Nasal cavity respiratory epithelium epithelial cell of viscerocranial mucosa (primary cell): ENCODE results near the gene NAP1L3. TPM values are rescaled to one million over a fixed set of nuclear protein-coding genes. Genes with fewer than 3 reads are reported as not detected.

Experiments used
- total RNA-seq: library from RNA; depleted of rRNA; stranded (reverse); fragments of >200 nt; gene quantifications from 2 replicates; pipeline ENCODE4 v1.2.3, GENCODE V29; 2014

Gene NAP1L3, protein sequence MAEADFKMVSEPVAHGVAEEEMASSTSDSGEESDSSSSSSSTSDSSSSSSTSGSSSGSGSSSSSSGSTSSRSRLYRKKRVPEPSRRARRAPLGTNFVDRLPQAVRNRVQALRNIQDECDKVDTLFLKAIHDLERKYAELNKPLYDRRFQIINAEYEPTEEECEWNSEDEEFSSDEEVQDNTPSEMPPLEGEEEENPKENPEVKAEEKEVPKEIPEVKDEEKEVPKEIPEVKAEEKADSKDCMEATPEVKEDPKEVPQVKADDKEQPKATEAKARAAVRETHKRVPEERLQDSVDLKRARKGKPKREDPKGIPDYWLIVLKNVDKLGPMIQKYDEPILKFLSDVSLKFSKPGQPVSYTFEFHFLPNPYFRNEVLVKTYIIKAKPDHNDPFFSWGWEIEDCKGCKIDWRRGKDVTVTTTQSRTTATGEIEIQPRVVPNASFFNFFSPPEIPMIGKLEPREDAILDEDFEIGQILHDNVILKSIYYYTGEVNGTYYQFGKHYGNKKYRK
- not detected in 2 replicates for total RNA-seq

GRCh38 chrX:93673056-93673868 lies at the start of gene NAP1L3:
Gene NAP1L3 (minus strand): TSS chrX:93673578. CDS start chrX:93673304, 274 bp downstream.

GRCh38 chrX:93673869-93674271 lies 492 bp upstream of the NAP1L3 start, which contains the start of gene FAM133A:
Gene FAM133A (plus strand): TSS chrX:93674206. CDS start chrX:93709420, 35,214 bp downstream.

Other genes with a start within 250 kb of the NAP1L3 start
- not detected in 2 replicates for gene FAM133A, start 628 bp upstream of the NAP1L3 start, total RNA-seq